Subcutaneous adipose tissue (tissue), 4 donors: ENCODE data around the gene MACF1. TPM values are rescaled to one million over a fixed set of nuclear protein-coding genes. Genes with fewer than 3 reads are reported as not detected.

ENCODE experiments used
- CTCF ChIP-seq: fragments of 450-650 bp; IDR thresholded peaks from one replicate; pipeline ENCODE4 v1.5.1; 2016; ENCODE audit warnings: low read depth, mild to moderate bottlenecking, control low read depth, antibody characterized with exemption, moderate library complexity
- total RNA-seq, 4 donors: library from RNA; depleted of rRNA; stranded (reverse); fragments of >200 nt; gene quantifications; one replicate each; pipeline ENCODE4 v1.1.0, GENCODE V29; 2016

MACF1 gene
- total RNA-seq, 4 donors from 2014 or later, result 297 to 398 (median 352) TPM

DNA sequence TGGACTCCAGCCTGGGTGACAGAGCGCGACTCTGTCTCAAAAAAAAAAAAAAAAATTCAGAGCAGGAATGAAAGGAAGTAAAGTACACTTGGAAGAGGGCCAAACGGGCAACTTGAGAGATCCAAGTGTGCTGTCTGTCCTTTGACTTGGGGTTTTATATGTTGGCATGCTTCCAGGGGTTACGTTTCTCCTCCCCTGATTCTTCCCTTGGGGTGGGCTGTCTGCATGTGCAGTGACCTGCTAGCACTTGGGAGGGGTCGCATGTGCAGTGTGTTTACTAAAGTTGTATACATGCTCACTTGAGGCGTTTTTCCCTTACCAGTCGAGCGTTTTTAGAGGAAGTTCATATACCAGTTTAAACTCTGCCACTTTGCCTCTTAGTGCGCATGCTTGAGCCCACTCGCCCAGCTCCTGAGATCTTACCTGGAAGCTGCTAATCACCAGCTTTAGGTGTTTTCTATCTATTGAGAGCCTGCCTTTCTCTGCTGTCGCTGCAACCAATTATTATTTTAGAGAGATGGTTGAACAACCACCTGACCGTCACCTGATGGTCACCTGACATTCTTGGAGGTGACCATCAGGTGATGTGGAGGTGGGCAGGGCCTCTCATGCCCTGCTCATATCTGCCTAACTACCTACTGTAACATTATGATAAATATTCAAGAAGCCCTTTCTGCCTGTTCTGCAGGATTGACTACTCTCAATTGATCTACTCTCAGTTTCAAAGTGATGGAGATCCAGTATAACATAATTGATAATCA, 140.1 kb downstream of the MACF1 start:
- TF ChIP-seq CTCF, result no peak

DNA sequence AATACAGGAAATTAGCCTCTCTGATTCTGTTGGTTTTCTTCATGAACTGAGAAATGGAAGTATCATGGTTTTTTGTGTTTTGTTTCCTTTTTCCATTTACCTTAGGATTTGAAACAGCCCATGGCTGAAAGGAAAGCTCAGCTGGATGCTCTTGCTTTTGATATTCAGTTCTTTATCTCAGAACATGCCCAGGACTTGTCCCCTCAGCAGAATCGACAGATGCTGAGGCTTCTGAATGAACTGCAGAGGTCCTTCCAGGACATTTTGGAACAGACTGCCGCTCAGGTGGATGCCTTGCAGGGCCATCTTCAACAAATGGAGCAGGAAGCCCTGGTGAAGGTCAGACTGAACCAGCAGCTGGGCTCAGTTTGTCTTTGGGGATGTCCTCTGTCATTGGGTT, 142.4 kb downstream of the MACF1 start:
- TF ChIP-seq CTCF, result no peak

GRCh38 chr1:39348278-39348677, 143.8 kb downstream of the MACF1 start:
- no peak for TF ChIP-seq CTCF

DNA sequence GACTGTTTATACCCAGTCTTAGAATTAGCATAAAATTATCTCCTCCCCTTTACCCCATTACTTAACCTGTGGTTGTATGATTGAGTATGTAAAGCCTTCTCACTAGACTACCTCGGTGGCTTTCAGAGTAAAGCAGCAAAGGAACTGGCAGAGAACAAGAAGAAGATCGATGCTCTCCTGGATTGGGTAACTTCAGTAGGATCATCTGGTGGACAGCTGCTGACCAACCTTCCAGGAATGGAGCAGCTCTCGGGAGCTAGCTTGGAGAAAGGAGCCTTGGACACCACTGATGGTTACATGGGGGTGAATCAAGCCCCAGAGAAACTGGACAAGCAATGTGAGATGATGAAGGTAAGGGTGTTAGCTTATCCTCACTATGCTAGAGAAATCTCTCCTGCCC, 148.4 kb downstream of the MACF1 start:
- no peak for TF ChIP-seq CTCF

- no peak for TF ChIP-seq CTCF
These were observed 150.1 kb downstream of the MACF1 start for GRCh38 chr1:39354572-39354971.

GRCh38 chr1:39358491-39358890, 154.0 kb downstream of the MACF1 start:
- no peak for TF ChIP-seq CTCF

GRCh38 chr1:39359028-39359570, 154.6 kb downstream of the MACF1 start:
- no peak for TF ChIP-seq CTCF
